Activated CD8-positive, alpha-beta memory T cell treated with anti-CD3 and anti-CD28 coated beads, Interleukin-2, amount 50 U/mL, for 24 hours (primary cell): Measurements from ENCODE around the gene SFT2D1.
"Not testable (repeated sequence)": the region's sequence is repeated elsewhere in the genome, so short reads cannot be mapped to it uniquely, and the experiment has no call there.

ENCODE experiments used
- DNase-seq: peaks from one replicate; pipeline ENCODE4 v3.0.0-alpha.2; 2020; ENCODE audit errors: extremely low read depth

SFT2D1 gene

DNA sequence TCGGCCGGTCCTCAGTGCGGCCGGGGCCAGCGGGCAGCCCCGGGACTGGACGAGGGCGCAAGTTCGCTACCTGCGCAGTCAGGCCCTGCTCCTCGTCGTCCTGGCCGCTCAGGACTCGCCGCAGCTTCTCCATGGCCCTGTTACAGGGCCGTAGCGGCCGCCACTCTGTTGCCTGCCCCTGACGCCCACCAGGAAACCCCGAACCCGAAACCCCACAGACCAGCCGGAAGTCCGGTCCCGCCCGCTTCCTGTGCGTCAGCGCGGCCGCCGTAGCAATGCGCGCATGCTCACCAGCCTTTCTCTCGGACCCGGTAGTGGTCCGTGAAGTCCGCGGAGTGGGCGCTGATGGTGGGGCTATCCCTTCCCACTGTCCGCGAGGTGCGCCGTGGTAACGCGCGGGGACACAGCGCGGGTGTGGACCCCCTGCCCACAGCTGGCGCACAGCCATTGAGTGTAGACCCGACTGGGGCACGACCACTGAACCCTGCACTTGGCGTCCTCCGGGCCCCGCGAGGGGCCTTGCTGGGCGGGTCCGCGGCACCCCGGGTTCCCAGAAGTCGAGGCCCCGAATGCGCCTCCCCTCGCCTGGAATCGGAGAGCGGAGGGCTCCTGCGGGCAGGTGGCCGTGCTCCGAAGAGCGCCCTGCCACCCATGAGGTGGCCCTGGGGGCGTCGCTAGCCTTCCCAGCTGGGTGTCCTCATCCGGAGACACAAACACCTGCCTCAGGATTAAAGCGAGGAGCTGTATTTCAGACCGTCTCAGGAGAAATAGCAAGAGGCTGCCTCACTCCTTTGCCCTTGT is at the start of gene SFT2D1:
Gene SFT2D1 (minus strand): TSS at position 197 of the 801 bp plus-strand sequence. CDS start 64 bp downstream, at position 133.
- peak; percentile 68 for DNase-seq

DNA sequence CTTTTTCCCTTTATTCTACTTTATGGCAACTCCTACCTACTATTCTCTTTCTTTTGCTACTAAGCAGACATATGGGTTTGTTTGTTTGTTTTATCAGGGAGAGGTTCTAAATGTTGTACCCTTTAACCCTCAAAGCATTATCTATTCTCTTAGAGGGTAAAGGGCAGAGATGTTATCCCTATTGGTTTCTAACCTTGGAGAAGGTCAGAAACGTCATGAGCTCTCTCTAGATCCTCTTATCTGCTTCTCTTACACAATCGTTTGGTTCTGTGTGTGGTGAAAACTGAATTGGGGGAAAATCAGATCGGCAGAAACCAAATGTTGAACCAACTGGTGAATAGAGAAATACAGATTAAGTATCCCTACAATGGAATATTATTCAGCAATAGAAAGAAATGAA is 46.8 kb upstream of the SFT2D1 start:
- no peak for DNase-seq

DNA sequence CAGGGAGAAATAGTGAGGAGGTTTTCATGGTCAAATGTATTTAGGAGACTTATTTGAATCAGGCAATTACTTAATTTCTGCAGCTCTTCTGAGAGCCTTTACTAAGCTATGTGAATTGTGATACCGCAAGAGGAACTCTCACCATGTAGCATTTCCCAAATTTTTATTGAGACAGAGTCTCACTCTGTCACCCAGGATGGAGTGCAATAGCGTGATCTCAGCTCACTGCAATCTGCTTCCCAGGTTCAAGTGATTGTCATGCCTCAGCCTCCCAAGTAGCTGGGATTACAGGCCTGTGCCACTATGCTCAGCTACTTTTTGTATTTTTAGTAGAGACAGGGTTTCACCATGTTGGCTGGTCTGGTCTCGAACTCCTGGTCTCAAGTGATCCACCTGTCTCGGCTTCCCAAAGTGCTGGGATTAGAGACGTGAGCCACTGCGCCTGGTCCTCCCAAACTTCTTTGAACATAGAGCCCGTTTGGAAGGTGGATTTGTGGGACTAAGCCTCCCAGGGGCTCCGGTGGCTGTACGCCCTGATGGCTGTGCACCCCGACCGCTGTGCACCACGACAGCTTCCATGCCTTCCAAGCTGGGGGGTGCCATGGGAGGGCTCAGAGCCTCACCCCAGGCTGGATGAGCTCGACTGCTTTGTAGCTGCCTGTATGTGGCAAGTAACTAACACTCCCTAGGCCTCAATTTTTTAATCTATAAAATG is 46.1 kb upstream of the SFT2D1 start:
- no peak for DNase-seq

DNA sequence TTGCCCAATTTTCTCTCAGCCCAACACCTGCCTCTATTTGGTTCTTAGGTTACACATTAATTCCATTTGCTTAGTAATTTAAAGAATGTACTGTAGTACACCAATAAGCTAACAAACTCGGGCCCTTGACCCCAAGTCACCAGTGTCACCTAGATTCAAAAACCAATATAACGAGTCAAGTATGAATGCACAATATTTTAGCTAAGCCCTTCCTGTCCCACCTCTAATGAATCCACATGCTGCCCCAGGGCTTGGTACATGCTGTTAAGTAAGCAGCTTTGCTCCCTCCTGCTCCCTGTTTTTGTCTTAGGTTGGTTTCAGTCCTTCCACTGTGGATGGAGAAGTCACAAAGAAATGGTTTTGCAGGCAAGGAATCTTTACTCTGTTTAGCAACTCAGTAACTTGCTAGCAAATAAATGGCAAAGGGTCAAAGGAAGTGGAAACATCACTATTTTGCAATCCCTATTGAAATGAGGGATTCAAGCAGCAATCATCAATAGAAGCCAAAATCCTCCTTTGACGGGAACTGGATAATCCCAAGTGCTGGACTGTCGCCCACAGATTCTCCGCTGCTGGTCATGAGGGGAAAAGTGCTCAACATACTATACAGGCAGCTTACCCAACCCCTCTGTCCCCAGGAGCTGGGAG is 45.4 kb upstream of the SFT2D1 start:
- DNase-seq = no peak

DNA sequence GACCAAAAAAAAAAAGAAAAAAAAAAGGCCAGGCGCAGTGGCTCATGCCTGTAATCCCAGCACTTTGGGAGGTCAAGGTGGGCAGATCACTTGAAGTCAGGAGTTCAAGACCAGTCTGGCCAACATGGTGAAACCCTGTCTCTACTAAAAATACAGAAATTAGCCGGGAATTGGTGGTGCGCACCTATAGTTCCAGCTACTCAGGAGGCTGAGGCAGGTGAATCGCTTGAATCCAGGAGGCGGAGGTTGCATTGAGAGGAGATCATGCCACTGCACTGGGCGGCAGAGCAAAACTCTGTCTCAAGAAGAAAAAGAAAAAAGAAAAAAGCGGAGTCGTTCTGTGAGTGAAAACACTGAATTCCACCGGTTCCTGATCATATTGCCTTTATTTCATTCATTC is 44.8 kb upstream of the SFT2D1 start:
- not testable (repeated sequence) for DNase-seq

DNA sequence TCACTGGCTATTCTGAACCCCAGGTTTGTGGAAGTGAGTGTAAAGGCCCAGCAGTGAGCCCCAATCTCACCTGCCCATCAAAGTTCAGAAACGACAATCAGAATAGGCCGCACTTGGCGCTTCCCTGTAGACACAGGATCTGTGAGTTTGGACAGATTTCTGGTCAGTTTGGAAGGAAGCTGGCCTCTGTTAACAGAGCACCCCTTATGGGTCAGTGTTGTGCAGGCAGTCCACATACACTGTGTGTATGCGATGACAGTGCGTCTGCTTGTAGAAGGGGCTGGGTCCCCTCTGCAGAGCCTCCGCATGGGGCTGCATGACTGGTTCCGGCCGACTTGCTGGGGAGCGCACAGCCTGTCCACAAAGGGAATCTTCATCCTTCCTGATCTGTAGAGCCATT is 43.8 kb upstream of the SFT2D1 start:
- DNase-seq = no peak

DNA sequence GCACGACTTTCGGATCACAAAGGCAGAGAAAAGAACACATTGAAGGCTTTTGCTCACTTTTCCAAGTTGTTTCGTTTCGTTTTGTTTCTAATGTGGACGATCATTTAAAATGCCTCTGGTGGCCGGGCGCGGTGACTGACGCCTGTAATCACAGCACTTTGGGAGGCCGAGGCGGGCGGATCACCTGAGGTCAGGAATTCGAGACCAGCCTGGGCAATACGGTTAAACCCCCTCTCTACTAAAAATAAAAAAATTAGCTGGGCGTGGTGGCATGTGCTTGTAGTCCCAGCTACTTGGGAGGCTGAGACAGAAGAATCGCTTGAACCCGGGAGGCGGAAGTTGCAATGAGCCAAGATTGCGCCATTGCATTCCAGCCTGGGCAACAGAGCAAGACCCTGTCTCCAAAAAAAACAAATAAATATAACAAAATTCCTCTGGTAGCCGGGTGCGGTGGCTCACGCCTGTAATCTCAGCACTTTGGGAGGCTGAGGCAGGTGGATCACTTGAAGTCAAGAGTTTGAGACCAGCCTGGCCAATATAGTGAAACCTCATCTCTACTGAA is 41.5 kb upstream of the SFT2D1 start:
- not testable (repeated sequence) for DNase-seq

DNA sequence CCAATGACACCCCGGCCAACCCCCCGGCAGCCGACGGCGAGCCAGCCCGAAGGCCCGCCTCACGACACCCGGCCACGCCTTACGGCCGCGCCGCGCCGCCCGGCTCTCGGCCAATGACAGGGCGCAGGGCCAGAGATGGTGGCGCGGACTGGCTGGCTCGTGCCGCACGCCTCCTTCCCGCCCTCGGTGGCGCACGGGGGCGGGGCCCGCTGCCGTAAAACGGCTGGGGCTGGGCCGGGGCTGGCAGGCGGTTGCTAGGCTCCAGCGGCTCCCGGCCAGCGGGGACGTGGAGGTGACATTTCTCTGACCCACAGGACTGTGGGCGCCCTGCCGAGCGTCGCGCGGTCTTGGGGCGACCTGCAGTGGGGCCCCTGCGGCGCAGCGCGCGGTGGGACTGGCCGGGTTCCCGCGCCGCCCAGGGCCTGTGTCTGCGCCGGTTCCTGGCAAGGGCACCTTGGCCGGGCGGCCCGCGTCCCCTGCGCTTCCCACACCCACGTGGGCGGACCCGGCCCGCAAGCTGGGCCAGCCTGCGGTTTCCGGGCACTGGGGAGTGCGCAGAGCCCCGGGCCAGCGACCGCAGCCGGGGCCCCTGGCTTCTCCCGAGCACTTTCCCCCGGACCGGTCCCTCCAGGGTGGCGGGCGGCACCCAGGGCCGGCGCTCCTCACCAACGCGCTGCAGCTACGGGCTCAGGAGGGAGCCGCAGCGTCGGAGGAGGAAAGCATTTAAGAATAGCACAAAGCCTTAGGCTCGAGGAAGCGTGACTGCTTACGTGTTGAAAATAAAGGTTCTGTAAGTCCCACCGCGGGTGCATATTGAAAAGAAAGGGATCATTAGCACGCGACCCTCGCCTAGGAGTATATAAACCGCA is 40.8 kb upstream of the SFT2D1 start, which contains the start of gene MPC1:
Gene MPC1 (minus strand): TSS at position 8 of the 869 bp plus-strand sequence. CDS start 64 bp downstream, outside the sequence.
- peak; percentile 80 for DNase-seq

DNA sequence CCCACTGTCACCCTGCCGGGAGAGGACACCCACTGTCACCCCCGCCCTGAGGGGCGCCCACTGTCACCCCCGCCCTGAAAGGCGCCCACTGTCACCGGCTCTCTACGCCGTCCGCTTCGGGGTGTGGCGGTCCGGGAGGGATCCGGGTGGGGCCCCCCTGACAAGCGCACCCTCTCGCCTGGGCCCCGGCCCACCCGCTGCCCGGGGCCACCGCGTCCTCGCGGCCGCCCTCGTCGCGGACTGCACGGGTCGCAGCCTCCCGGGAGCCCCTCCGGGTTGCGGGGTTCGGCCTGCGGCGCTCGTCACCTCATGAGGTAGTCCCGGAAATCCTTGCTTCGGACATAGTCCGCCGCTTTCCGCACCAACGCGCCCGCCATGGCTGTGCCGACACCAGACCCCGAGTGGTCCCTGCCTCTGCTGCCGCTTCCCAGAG is 40.2 kb upstream of the SFT2D1 start:
- no peak for DNase-seq

DNA sequence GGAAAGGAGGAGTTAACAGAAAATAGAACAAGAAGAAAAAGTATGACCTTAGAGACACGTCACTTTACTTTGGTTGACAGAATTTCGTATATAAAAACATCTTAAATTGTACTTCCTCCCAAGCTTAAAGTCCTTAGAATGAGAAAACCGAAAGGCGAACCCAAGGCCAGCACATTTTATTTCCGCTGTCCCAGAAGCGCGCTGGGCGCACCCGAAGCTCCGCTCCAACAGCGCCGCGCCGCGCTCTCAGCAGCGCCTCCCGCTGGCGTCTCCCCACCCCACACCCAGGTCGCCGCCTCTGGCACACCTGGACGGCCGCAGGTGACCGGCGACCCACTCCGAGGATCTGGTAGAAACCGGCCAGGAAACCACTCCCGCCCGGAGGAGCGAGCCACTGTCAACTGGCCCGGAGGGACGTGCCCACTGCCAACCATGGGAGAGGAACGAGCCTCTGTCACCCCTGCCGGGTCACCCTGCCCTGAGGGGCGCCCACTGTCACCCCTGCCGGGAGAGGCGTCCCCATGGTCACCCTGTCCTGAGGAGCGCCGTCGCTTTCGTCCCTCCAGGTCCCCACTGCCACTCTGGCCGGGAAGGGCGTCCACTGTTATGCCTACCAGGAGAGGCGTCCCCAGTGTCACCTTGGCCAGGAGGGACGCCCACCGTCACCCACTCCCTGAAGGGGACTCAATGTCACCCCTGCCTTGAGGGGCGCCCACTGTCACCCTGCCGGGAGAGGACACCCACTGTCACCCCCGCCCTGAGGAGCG is 39.6 kb upstream of the SFT2D1 start:
- peak; percentile 20 for DNase-seq

DNA sequence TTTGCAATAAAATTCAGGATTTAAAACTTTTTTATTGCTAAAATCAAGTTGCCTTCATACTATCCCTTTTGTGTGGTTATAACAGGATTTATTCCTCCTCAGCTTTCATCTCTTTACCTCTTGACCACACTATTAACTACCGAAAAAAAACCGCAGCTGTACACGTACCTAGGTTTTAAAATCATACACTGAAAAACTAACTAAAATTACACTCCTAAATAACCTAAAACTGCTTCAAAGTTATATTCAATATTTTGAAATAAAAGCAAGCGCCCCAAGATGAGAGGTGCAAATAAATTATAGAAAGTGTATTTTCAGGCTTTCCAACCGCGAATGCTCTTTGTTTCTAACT is 39.0 kb upstream of the SFT2D1 start:
- no peak for DNase-seq

DNA sequence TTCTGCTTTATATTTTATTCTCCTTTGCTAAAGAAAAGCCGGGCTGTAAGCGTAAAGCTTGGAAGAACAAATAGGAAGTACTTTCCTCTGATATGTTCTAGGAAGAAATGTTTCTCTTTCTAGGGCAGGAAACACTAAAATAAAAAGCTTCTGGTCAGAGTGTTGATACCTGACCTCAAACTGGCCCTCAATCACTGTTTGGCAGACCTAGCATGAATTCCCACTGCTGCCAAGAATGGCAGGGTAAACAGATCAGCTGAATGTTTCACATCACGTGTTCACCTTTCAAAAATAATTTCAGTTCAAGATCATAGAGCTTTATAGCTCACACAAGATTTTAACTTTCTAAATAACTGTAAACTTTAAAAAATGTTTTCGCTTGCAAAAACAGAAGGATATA is 37.5 kb upstream of the SFT2D1 start:
- no peak for DNase-seq

DNA sequence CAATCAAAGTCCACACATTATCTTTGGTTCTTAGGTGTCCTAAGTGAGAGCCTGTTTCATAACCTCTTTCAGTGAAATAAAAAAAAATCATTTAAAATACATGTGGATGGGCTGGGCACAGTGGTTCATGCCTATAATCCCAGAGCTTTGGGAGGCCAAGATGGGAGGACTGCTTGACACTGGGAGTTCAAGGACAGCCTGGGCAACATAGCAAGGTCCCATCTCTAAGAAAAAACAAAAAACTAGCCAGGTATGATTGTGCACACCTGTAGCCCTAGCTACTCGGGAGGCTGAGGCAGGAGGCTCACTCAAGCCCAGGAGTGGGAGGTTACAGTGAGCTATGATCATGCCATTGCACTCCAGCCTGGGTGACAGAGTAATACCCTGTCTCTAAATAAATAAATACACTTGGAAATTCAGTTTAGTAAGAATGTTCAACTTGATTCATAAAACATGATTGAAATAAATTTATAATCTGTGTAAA is 36.8 kb upstream of the SFT2D1 start:
- DNase-seq = no peak

DNA sequence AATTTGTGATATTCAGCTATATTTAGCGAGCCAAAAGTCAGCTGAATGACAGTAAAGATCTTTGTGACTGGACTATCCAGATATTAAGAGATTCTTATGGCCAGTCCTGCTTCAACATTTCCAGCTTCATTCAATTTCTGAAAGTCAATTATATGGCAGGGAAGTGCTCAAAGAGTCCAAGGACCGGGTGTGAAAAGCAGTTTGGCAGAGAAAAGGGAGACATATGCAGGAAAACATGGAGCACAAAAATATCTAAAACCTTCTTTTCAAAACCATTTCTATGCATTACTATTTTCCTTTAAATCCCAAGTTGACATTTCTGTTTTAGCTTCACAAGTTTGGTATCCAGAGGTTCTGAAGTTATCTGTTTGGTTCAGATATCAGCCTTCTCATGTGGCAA is 35.4 kb upstream of the SFT2D1 start:
- DNase-seq = no peak

DNA sequence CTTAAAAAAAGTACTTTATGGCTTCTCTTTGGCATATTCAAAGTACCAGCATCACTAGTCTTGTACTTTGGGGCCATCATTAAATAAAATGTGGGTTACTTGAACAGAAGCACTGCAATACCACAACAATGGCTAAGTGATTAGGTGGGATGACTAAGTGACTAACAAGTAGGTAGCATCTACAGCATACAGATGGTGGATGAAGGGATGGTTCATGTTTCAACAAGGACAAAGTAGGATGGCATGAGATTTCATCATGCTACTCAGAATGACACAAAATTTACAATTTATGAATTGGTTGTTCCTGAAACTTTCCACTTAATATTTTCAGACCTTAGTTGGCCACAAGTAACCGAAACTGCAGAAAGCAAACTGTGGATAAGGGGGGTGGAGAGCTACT is 32.7 kb upstream of the SFT2D1 start:
- DNase-seq = no peak

DNA sequence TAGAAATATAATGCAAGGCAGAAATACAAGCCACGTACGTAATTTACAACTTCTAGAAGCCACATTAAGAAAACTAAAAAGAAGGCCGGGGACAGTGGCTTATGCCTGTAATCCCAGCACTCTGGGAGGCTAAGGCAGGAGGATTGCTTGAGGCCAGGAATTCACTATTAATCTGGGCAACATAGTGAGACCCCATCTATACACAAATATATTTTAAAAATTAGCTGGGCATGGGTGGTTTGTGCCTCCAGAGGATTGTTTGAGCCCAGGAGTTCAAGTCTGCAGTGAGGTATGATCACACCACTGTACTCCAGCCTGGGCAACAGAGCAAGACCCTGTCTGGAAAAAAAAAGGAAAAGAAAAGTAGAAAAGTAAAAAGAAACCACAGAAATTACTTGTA is 28.1 kb upstream of the SFT2D1 start:
- DNase-seq = no peak

DNA sequence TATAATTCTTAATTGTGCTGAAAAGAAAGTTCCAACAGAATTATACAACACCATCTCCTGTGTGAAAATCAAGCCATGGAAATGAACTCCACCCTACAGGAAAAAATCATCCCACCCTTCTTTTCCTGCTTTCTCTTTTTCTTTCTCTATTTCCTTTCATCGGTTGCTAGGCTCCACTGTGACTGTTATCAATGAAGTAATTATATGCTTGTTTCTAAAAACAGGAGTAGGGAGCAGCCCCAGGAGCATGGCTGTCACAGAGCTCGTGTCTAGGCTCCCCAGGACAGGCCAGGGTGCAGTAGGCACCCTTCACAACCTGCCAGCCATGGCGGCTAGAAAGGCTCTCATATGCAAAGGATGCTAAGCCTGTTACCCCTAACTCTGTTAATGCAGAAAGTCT is 27.4 kb upstream of the SFT2D1 start:
- DNase-seq = no peak

DNA sequence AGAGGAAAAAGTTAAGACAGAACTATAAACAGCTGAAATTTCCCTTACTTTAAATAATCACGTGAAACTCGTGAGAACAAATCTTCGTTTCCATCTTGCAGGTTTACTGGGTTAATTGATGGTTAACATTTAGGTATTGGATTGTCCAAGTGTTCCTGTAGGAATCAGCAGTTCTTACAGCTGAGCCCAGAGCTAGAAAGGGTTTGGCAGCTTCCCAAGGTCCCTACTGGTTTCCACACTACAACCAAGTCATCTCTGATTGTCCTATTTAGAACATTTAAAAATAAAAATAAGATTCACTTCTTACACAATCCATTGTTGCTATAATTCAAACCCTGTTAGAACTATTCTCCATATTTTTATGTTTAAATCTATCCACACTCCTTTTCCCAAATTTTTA is 24.6 kb upstream of the SFT2D1 start:
- DNase-seq = no peak

DNA sequence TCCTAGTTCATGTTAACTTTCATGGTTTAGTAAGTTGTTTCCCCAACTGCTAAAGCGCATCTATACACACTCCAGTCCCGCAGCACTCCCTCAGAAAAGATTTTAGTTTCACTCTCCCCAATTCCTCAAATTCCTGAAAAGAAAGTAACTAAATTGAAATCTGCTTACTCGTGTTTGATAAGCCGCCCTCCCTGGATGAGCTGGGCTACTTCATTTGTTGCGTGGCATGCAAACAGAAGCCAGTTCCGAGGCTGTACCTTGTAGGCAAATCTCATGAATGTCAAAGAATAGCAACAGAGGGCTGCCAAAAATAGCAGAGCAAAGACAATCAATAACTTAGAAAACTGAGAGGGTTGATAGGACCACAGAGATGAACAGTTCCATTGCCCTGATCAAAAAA is 23.5 kb upstream of the SFT2D1 start:
- no peak for DNase-seq

DNA sequence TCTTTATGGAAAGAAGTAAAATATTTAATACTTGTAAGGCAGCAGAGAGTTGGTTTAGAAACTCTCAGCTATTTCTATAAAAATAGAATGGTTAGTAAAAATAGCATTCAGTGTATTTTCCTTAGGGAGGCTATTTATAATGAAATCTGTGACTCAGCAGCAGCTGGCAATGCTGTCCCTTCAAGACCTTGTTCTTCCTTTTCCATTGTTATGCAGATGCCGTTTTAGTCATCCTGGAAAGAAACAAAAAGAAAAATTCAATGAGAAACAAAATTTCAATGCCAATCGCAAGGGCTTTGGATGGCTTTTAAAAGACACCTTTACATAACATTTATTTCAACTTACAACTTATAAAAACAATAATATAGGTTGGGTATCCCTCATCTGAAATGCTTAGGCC is 22.9 kb upstream of the SFT2D1 start:
- DNase-seq = no peak

DNA sequence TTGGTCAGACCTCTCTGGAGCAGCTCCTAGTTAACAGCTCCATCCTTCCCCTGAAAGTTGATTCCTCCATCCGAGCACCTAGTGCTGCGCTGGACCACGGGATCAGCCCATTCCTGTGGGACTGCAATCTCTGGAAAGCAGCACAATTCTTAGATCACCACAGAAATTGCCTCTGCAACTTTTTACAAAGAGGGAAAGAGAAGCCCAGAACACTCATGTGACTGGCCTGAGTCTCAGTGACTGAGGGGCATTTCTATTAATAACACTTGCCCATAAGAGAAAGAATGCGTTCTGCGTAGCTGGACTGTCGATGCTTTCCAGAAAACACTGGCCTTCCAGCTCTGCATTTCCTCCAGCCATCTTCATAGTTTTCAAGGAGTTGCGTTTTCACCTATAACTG is 22.1 kb upstream of the SFT2D1 start:
- DNase-seq = no peak
